Esophagus squamous epithelium (tissue), 4 donors: Measurements from ENCODE around the gene ATP5PB.

Experiments
- CTCF ChIP-seq, 6 experiments: fragments of 450-650 bp in 4 of 6; fragments of 200-600 bp in 2 of 6; sonication (generic) in 2 of 6; IDR thresholded peaks; one replicate each; pipeline ENCODE4 v1.5.1; 2016 to 2019; ENCODE audit warnings: antibody characterized with exemption in 6 of 6, mild to moderate bottlenecking in 4 of 6, moderate library complexity in 4 of 6
- POLR2A ChIP-seq, 4 donors: fragments of 450-650 bp; IDR thresholded peaks; one replicate each; pipeline ENCODE4 v1.6.1; 2017; ENCODE audit warnings: antibody characterized with exemption in 4 of 4, mild to moderate bottlenecking in 4 of 4, moderate library complexity in 3 of 4

GRCh38 chr1:111407301-111407700 is 42.0 kb upstream of the ATP5PB start:
- no peak for TF ChIP-seq CTCF (IDR thresholded peaks at IDR 0.05)
- TF ChIP-seq POLR2A (IDR thresholded peaks at IDR 0.05) = no peak
